Hindlimb muscle (tissue), 1 donor: Measurements from ENCODE around the gene MPO. TPM values are rescaled to one million over a fixed set of nuclear protein-coding genes. Genes with fewer than 3 reads are reported as not detected.

ENCODE experiments used
- DNase-seq: peaks from one replicate; pipeline ENCODE4 v3.0.0-alpha.2; 2013
- polyA plus RNA-seq: library from polyadenylated mRNA; unstranded; fragments of 120-200 nt; gene quantifications from one replicate; pipeline ENCODE4 v1.2.1, GENCODE V29; 2013; ENCODE audit not compliant: insufficient read length

Gene MPO
- polyA plus RNA-seq, 1 donor = 11.4 TPM

- DNase-seq = no peak
These were observed 38.7 kb upstream of the MPO start for GRCh38 chr17:58319173-58320162.

- DNase-seq = no peak
These were observed 38.0 kb upstream of the MPO start for GRCh38 chr17:58318627-58319172.

DNA sequence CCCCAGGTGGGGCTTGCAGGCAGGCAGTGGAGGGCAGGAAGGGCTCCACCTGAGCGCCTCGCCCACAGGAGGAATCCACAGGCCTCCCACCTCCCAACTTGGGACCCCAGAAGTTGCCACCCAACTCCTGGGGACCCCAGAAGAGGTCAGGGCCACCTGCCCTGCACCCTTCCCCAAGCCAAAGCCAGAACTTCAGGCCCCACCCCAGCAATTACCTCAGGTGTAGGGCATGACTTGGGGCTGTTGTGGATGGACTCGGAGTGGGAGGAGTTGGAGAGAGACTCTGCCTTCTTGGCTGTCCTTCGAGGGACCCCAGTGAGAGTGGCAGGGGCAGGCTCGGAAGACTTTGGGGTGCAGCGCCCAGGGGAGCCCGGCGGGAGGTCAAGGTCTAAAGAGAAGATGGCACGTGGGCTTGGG is 37.3 kb upstream of the MPO start:
- no peak for DNase-seq

- DNase-seq = no peak
These were observed 36.8 kb upstream of the MPO start for GRCh38 chr17:58317421-58318064.

- no peak for DNase-seq
These were observed 35.7 kb upstream of the MPO start for GRCh38 chr17:58316260-58316960.

DNA sequence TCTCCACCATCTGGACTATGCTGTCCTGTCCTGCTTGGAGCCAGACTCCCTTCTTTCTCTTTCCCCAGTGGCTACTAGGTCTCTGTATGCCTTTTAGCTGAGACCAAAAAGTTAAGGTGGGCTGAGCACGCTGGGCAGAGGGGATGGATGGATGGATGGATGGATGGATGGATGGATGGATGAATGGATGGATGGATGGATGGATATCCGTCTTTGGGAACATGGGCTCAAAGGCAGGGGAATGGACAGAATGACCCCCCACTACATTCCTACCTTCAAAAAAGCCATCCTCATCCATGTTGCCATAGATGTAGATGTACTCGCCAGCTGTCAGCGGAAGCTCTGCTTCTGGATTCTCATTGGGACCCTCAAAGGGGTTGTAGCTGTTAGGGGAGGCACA is 35.0 kb upstream of the MPO start:
- DNase-seq = no peak

DNA sequence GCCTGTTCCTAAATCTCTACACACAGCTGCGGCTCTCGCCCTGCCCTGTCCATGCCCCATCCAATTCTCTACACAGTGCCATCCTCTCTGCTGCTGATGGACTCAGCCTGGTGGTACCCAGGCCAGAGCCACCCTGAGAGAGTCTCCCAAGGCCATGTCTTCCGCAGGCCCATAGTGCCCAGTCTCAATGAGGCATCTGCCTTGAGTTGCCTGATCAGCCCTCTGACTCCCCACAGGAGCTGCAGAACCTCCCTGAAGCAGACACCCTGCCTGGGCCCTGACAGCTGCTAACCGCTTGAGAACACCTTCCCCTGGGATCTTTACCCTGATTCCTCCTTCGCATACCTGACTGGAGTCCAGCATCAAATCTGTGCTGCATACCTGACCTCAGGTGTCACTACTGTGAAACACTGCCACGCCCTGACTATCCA is 34.6 kb upstream of the MPO start:
- no peak for DNase-seq

DNA sequence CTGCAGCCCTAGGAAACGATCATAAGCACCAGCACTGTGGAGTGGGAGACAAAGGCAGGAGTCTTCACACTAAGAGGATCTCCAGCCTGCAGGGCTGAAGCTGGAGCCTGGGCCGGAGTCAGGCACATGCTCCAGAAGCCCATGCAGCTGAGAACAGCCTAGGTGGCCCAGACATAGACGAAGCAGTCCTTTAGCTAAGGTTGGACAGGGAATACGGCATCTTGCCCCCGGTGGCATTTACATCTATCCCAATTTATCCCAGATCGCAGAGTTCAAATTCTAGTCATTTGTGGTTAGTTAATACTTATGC is 33.9 kb upstream of the MPO start:
- no peak for DNase-seq

- DNase-seq = no peak
These were observed 33.3 kb upstream of the MPO start for GRCh38 chr17:58313815-58314705.

DNA sequence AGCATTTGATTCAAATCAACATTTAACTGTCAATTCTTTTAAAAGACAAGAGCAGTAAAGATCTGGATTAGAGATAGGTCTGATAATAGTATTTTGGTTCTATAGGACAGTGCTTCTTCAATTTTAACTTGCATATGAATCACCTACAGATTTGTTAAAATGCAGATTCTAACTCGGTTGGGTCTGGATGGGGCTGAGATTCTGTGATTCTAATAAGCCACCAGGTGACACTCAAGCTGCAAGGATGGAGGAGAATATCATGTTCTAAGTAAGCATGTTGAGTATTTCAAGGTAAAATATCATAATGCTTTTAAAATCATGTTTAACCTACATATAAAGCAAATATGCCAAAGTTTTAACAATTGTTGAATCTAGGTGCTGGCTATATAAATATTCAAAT is 32.1 kb upstream of the MPO start:
- DNase-seq = no peak

DNA sequence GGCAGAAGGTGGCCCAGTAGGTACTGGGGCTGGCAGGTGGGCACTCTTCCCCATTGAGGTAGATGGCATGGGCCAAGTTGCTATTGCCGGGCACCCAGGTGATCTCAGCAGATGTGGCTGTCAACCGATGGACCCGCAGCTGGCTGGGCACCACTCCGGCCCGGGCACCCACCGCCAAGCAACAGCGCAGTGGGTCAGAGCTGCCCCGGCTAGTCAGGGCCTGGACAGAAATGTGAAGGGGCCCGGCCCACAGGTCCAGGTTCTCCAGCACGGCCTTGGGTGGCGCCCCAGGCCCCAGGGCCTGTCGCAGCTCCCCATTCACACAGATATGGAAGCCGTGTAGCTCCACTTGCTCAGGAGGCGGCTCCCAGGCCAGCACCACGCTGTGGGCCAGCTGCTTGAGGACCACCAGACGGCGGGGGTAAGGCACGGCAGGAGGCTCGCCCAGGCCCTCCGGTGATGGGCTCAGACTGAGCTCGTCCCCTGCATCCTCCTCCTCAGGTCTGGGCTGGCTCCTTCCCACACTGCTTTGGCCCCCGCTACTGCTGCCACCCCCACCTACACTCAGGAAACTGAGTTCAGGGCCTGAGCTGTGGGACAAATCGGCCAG is 31.4 kb upstream of the MPO start:
- no peak for DNase-seq

DNA sequence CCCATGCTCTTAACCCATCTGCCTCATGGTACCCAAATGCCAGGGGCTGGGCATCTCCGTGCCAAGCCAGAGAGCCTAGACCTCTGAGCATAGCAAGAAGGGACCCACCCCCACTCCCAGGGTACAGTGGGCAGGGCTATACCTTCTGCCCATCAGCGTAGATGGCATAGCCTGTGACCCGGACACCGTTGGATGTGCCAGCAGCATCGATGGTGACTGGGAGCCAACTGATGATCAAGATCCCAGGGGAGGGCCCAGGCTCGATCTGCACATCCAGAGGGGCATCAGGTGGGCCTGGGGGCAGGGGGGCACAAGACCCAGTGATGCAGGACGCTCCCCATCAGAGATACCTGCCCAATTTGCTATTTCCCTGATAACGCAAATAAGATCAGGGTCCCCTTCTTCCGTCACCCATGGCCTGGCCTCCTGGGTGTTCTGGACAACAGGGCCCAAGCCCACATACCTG is 30.7 kb upstream of the MPO start:
- no peak for DNase-seq

DNA sequence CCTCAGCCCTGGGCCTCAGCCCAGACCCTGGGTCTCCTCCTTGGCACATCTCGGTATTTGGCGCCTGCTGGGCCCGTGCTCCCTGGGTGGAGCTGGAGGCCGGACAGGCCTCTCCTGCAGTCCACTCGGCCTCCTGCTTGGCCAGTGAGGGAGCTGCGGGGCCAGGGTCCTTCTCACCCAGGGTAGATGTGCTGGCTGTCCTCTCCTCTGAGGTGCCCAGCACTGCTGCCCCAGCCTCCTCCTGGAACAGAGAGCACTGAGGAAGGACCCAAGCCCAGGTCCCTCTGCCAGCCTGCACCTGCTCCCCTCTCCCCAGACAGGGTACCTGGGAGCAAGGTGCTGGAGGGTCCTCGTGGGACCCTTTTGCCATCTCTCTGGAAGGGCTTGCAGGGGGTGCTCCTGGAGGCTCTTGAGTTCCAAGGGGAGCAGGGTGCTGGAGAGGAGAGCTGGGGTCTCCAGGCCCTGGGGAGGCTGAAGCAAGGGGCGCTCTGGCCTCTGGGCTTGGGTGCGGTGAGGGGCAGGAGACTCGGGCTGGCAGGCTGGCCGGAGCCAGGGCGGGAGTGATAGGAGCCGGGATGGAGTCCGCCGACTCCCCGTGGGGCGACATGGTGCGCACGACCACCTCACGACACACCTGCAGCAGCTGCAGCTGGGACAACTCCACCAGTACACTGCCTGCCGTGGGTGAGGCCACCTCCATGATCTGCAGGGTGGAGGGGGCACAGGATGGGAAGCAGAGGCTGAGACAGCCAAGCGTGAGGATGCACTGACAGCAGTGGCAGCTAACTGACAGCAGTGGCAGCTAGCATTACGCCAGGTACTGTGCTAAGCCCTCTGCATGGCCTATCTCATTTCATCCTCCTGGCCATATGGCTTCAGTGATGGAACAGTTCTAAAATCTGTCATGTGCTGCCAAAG is 30.0 kb upstream of the MPO start:
- no peak for DNase-seq

DNA sequence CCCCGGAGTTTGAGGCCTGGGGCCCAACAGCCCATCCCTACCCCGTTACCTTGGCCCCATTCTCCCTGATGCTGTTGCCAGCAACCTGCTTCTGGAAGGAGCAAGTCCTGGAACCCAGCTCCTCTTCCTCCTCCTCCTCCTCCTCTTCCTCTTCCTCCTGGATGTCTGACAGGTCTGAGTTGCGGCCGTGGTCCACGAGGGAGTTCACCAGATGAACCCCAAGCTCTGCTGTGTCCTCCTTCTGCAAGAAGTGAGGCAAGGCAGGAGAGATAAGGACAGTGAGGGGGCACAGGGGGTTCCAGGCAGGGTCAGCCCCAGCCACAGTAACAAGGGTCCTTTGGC is 29.2 kb upstream of the MPO start:
- no peak for DNase-seq

- no peak for DNase-seq
These were observed 28.5 kb upstream of the MPO start for GRCh38 chr17:58308985-58309917.

- DNase-seq = no peak
These were observed 27.6 kb upstream of the MPO start for GRCh38 chr17:58308173-58308984.

GRCh38 chr17:58307468-58308172 is 26.9 kb upstream of the MPO start:
- DNase-seq = no peak
